Activated CD8-positive, alpha-beta memory T cell treated with anti-CD3 and anti-CD28 coated beads, Interleukin-2, amount 50 U/mL, for 48 hours (primary cell): Measurements from ENCODE around the gene SLC1A6.
"Not testable (repeated sequence)": the region's sequence is repeated elsewhere in the genome, so short reads cannot be mapped to it uniquely, and the experiment has no call there.

Source experiments
- DNase-seq: peaks from one replicate; pipeline ENCODE4 v3.0.0-alpha.2; 2020

Gene SLC1A6

GRCh38 chr19:14954071-14954655 is 25.5 kb downstream of the SLC1A6 start:
- DNase-seq: no peak

GRCh38 chr19:14952767-14953166 is 26.9 kb downstream of the SLC1A6 start:
- no peak for DNase-seq

- DNase-seq: no peak
These were observed 29.2 kb downstream of the SLC1A6 start for GRCh38 chr19:14950421-14950820.

- DNase-seq: no peak
These were observed 29.8 kb downstream of the SLC1A6 start for GRCh38 chr19:14949876-14950275.

- not testable (repeated sequence) for DNase-seq
These were observed 30.3 kb downstream of the SLC1A6 start for GRCh38 chr19:14949413-14949812.

- no peak for DNase-seq
These were observed 35.2 kb downstream of the SLC1A6 start for GRCh38 chr19:14944456-14944855.

GRCh38 chr19:14943601-14944000 is 36.1 kb downstream of the SLC1A6 start:
- DNase-seq: no peak

GRCh38 chr19:14941189-14941588 is 38.5 kb downstream of the SLC1A6 start, which contains the start of gene OR7C2:
TSS of gene OR7C2 (plus strand) at chr19:14941489. CDS start at chr19:14941489, 0 bp downstream.
- DNase-seq: no peak

GRCh38 chr19:14940266-14940665 is 39.4 kb downstream of the SLC1A6 start:
- DNase-seq: no peak

- no peak for DNase-seq
These were observed 46.2 kb downstream of the SLC1A6 start for GRCh38 chr19:14933506-14933905.

GRCh38 chr19:14916848-14917247 is 62.8 kb downstream of the SLC1A6 start:
- DNase-seq: no peak

- DNase-seq: no peak
These were observed 64.5 kb downstream of the SLC1A6 start for GRCh38 chr19:14915116-14915515.

GRCh38 chr19:14906711-14907110 is 73.0 kb downstream of the SLC1A6 start:
- no peak for DNase-seq

GRCh38 chr19:14901675-14902260 is 77.9 kb downstream of the SLC1A6 start:
- no peak for DNase-seq
